HEK293 (cell line): Measurements from ENCODE around the gene VSIG10L.

Experiments
- GLI2 ChIP-seq: fragments of 450-650 bp; formaldehyde crosslinking; IDR thresholded peaks from 2 replicates; pipeline ENCODE4; 2017; ENCODE audit warnings: missing biosample characterization, missing genetic modification characterization, low read depth, borderline replicate concordance
- MZF1 ChIP-seq: fragments of 450-650 bp; formaldehyde crosslinking; IDR thresholded peaks from 2 replicates; pipeline ENCODE4 v1.5.1; 2017; ENCODE audit warnings: missing biosample characterization, missing genetic modification characterization, borderline replicate concordance
- TCF7L2 ChIP-seq: IDR thresholded peaks from 2 replicates; pipeline ENCODE4 v1.6.1; 2011; ENCODE audit warnings: low read depth, mild to moderate bottlenecking, inconsistent platforms, low read length, moderate library complexity, borderline replicate concordance
- YY1 ChIP-seq: fragments of 450-650 bp; formaldehyde crosslinking; IDR thresholded peaks from 2 replicates; pipeline ENCODE4 v1.5.1; 2018; ENCODE audit warnings: missing biosample characterization, missing genetic modification characterization
- ZBTB21 ChIP-seq: fragments of 450-650 bp; formaldehyde crosslinking; IDR thresholded peaks from 2 replicates; pipeline ENCODE4 v1.5.1; 2017; ENCODE audit warnings: missing biosample characterization, missing genetic modification characterization
- ZNF112 ChIP-seq: fragments of 450-650 bp; formaldehyde crosslinking; IDR thresholded peaks from 2 replicates; pipeline ENCODE4 v1.5.0; 2017; ENCODE audit warnings: missing biosample characterization, missing genetic modification characterization
- ZNF426 ChIP-seq: fragments of 450-650 bp; formaldehyde crosslinking; IDR thresholded peaks from 2 replicates; pipeline ENCODE4 v1.5.1; 2017; ENCODE audit warnings: missing biosample characterization, missing genetic modification characterization, mild to moderate bottlenecking, inconsistent platforms, moderate library complexity
- ZNF48 ChIP-seq: fragments of 450-650 bp; formaldehyde crosslinking; IDR thresholded peaks from 2 replicates; pipeline ENCODE4 v1.5.1; 2016; ENCODE audit warnings: missing biosample characterization, missing genetic modification characterization
- ZNF558 ChIP-seq: fragments of 450-650 bp; formaldehyde crosslinking; IDR thresholded peaks from 2 replicates; pipeline ENCODE4 v1.5.1; 2016; ENCODE audit warnings: missing biosample characterization, missing genetic modification characterization
- ZNF677 ChIP-seq: fragments of 450-650 bp; IDR thresholded peaks from 2 replicates; pipeline ENCODE4 v1.5.0; 2018; ENCODE audit warnings: missing biosample characterization, mild to moderate bottlenecking, missing genetic modification characterization, moderate library complexity
- TF ChIP-seq, protein P1 (sequence below): fragments of 450-650 bp; formaldehyde crosslinking; IDR thresholded peaks from 2 replicates; pipeline ENCODE4 v1.5.1; 2016; ENCODE audit warnings: missing biosample characterization, missing genetic modification characterization

- no peak for TF ChIP-seq GLI2
- TF ChIP-seq MZF1 (tag by site-specific recombination): no peak
- no peak for TF ChIP-seq ZNF426
- TF ChIP-seq ZNF558 (tag by site-specific recombination): no peak
- TF ChIP-seq ZBTB21 (tag by site-specific recombination): no peak
- TF ChIP-seq, protein P1, sequence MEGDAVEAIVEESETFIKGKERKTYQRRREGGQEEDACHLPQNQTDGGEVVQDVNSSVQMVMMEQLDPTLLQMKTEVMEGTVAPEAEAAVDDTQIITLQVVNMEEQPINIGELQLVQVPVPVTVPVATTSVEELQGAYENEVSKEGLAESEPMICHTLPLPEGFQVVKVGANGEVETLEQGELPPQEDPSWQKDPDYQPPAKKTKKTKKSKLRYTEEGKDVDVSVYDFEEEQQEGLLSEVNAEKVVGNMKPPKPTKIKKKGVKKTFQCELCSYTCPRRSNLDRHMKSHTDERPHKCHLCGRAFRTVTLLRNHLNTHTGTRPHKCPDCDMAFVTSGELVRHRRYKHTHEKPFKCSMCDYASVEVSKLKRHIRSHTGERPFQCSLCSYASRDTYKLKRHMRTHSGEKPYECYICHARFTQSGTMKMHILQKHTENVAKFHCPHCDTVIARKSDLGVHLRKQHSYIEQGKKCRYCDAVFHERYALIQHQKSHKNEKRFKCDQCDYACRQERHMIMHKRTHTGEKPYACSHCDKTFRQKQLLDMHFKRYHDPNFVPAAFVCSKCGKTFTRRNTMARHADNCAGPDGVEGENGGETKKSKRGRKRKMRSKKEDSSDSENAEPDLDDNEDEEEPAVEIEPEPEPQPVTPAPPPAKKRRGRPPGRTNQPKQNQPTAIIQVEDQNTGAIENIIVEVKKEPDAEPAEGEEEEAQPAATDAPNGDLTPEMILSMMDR (tag by site-specific recombination): no peak
- TF ChIP-seq ZNF48 (tag by site-specific recombination): no peak
- TF ChIP-seq ZNF112 (tag by site-specific recombination): no peak
- TF ChIP-seq ZNF677 (tag by site-specific recombination): no peak
- TF ChIP-seq TCF7L2: no peak
- TF ChIP-seq YY1 (tag by site-specific recombination): no peak
Observed at GRCh38 chr19:51375504-51376221, 33.7 kb upstream of the VSIG10L start.
